GM12874 (cell line): Measurements from ENCODE around the gene TMEM25.
A peak's percentile ranks its signal among the peaks of the same experiment; 100 is the strongest.

Experiments
- TF ChIP-seq, protein P1 (sequence below): IDR thresholded peaks from 2 replicates; pipeline ENCODE4 v1.5.1; 2011; ENCODE audit warnings: low read depth, mild to moderate bottlenecking, control low read depth, low read length, moderate library complexity; ENCODE audit not compliant: insufficient read depth

TMEM25 gene

DNA sequence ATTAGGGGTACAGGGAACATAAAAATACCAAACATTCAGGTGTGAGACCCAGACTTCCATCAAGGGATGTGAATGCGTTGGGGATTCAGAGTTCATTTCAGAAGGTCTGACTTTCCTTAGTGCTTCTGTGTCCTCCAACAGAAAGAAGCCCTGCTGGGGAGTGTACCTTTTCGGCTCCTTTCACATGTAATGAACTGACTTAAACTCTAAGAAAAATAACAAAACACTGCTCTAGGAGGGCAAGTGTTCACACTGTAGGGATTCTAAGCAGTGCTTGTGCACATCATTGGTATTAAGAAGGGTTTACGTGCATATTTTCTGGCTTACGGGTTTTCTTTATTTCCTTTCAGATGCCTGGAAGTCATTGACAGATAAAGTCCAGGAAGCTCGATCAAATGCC lies 19.4 kb upstream of the TMEM25 start:
- TF ChIP-seq, protein P1, sequence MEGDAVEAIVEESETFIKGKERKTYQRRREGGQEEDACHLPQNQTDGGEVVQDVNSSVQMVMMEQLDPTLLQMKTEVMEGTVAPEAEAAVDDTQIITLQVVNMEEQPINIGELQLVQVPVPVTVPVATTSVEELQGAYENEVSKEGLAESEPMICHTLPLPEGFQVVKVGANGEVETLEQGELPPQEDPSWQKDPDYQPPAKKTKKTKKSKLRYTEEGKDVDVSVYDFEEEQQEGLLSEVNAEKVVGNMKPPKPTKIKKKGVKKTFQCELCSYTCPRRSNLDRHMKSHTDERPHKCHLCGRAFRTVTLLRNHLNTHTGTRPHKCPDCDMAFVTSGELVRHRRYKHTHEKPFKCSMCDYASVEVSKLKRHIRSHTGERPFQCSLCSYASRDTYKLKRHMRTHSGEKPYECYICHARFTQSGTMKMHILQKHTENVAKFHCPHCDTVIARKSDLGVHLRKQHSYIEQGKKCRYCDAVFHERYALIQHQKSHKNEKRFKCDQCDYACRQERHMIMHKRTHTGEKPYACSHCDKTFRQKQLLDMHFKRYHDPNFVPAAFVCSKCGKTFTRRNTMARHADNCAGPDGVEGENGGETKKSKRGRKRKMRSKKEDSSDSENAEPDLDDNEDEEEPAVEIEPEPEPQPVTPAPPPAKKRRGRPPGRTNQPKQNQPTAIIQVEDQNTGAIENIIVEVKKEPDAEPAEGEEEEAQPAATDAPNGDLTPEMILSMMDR: no peak

- TF ChIP-seq, protein P1: no peak
Observed at GRCh38 chr11:118514103-118514502, 16.9 kb upstream of the TMEM25 start.

DNA sequence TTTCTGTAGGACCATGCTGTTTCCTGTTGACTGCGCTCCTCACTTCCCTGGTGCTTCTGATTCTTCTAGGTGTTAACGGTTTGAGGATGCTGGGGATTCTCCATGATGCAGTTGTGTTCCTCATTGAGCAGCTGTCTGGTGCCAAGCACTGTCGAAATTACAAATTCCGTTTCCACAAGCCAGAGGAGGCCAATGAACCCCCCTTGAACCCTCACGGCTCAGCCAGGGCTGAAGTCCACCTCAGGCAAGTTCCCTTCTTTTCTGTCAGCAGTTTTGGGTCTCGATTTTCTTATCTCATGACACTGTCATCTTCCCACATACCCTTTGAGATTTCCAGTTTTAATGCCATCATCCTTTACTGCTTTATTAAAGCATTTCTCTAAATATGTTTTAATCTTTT lies 11.4 kb upstream of the TMEM25 start:
- TF ChIP-seq, protein P1: no peak

- TF ChIP-seq, protein P1: no peak
Observed at GRCh38 chr11:118521892-118522311, 9.1 kb upstream of the TMEM25 start.

GRCh38 chr11:118522571-118523072 lies 8.4 kb upstream of the TMEM25 start:
- TF ChIP-seq, protein P1: 0 out of 2 replicates have a peak, but pooled peaks have one; percentile 8

GRCh38 chr11:118524356-118524755 lies 6.6 kb upstream of the TMEM25 start:
- TF ChIP-seq, protein P1: no peak

DNA sequence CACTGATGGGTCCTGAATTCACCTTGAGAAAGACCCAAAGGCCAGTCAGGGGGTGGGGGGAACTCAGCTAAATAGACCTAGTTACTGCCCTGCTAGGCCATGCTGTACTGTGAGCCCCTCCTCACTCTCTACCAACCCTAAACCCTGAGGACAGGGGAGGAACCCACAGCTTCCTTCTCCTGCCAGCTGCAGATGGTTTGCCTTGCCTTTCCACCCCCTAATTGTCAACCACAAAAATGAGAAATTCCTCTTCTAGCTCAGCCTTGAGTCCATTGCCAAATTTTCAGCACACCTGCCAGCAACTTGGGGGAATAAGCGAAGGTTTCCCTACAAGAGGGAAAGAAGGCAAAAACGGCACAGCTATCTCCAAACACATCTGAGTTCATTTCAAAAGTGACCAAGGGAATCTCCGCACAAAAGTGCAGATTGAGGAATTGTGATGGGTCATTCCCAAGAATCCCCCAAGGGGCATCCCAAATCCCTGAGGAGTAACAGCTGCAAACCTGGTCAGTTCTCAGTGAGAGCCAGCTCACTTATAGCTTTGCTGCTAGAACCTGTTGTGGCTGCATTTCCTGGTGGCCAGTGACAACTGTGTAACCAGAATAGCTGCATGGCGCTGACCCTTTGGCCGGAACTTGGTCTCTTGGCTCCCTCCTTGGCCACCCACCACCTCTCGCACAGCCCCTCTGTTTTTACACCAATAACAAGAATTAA lies 6.1 kb upstream of the TMEM25 start:
- TF ChIP-seq, protein P1: no peak
